ENCODE results near the gene YPEL2. TPM values are rescaled to one million over a fixed set of nuclear protein-coding genes. Genes with fewer than 3 reads are reported as not detected.

Gene YPEL2
- total and polyA plus RNA-seq, 2 of the 13 experiments (the other 11 are each of a cell fraction or from before 2014, with no cell fraction given): 8.5 to 21.1 TPM

- TF ChIP-seq, protein P1, sequence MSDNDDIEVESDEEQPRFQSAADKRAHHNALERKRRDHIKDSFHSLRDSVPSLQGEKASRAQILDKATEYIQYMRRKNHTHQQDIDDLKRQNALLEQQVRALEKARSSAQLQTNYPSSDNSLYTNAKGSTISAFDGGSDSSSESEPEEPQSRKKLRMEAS (IDR thresholded peaks at IDR 0.05): peak; percentile 61; the same call in 1 of the 2 replicates
- TF ChIP-seq CHD2 (IDR thresholded peaks at IDR 0.05; ENCODE audit: low read depth, low read length) (peak; percentile 62; the same call in 1 of the 2 replicates), PPARG (CRISPR knock-in tag; conservative IDR thresholded peaks at IDR 0.05) (0 out of 2 replicates have a peak, but pooled peaks have one; percentile 6), HNRNPLL (IDR thresholded peaks at IDR 0.05; ENCODE audit: low read depth, low read length, poor library complexity, severe bottlenecking) (peak; percentile 82), ZNF709 (CRISPR knock-in tag; IDR thresholded peaks at IDR 0.05) (peak; percentile 24; the same call in 1 of the 2 replicates), KLF11 (CRISPR knock-in tag; IDR thresholded peaks at IDR 0.05) (peak; percentile 83; the same call in 1 of the 2 replicates), TCF12 (IDR thresholded peaks at IDR 0.05) (no peak), TCF12 (CRISPR knock-in tag; IDR thresholded peaks at IDR 0.05) (no peak), ZBTB44 (CRISPR knock-in tag; IDR thresholded peaks at IDR 0.05) (0 out of 2 replicates have a peak, but pooled peaks have one; percentile 3), ZNF597 (CRISPR knock-in tag; IDR thresholded peaks at IDR 0.05) (no peak), CC2D1A (CRISPR knock-in tag; IDR thresholded peaks at IDR 0.05) (no peak), HINFP (CRISPR knock-in tag; IDR thresholded peaks at IDR 0.05; ENCODE audit: low read depth) (0 out of 2 replicates have a peak, but pooled peaks have one; percentile 39), MNT (IDR thresholded peaks at IDR 0.05) (0 out of 2 replicates have a peak, but pooled peaks have one; percentile 4), ATF5 (CRISPR knock-in tag; IDR thresholded peaks at IDR 0.05; ENCODE audit: low read depth) (no peak)
- TF ChIP-seq, protein P2, sequence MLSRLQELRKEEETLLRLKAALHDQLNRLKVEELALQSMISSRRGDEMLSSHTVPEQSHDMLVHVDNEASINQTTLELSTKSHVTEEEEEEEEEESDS (CRISPR knock-in tag; IDR thresholded peaks at IDR 0.05; ENCODE audit: borderline replicate concordance): no peak
- TF ChIP-seq, protein P3, sequence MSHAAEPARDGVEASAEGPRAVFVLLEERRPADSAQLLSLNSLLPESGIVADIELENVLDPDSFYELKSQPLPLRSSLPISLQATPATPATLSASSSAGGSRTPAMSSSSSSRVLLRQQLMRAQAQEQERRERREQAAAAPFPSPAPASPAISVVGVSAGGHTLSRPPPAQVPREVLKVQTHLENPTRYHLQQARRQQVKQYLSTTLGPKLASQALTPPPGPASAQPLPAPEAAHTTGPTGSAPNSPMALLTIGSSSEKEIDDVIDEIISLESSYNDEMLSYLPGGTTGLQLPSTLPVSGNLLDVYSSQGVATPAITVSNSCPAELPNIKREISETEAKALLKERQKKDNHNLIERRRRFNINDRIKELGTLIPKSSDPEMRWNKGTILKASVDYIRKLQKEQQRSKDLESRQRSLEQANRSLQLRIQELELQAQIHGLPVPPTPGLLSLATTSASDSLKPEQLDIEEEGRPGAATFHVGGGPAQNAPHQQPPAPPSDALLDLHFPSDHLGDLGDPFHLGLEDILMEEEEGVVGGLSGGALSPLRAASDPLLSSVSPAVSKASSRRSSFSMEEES (CRISPR knock-in tag; IDR thresholded peaks at IDR 0.05): peak; percentile 69; the same call in 1 of the 2 replicates
- TF ChIP-seq, protein P4, sequence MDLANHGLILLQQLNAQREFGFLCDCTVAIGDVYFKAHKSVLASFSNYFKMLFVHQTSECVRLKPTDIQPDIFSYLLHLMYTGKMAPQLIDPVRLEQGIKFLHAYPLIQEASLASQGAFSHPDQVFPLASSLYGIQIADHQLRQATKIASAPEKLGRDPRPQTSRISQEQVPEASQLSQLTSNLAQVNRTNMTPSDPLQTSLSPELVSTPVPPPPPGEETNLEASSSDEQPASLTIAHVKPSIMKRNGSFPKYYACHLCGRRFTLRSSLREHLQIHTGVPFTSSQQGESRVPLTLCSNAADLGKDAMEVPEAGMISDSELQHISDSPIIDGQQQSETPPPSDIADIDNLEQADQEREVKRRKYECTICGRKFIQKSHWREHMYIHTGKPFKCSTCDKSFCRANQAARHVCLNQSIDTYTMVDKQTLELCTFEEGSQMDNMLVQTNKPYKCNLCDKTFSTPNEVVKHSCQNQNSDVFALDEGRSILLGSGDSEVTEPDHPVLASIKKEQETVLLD (CRISPR knock-in tag; IDR thresholded peaks at IDR 0.05; ENCODE audit: low read depth): 0 out of 2 replicates have a peak, but pooled peaks have one; percentile 13
These were observed at the start of gene YPEL2 (continued) for GRCh38 chr17:59331129-59331928.
